GM21360 (cell line): ENCODE data around the gene DPH3.
A peak's percentile ranks its signal among the peaks of the same experiment; 100 is the strongest.

ENCODE experiments used
- ATAC-seq: cut with Tn5 transposase; IDR thresholded peaks from one replicate; pipeline ENCODE4 v1.9.1; 2021; ENCODE audit warnings: mild to moderate bottlenecking, moderate library complexity; ENCODE audit not compliant: unreplicated experiment

Gene DPH3

DNA sequence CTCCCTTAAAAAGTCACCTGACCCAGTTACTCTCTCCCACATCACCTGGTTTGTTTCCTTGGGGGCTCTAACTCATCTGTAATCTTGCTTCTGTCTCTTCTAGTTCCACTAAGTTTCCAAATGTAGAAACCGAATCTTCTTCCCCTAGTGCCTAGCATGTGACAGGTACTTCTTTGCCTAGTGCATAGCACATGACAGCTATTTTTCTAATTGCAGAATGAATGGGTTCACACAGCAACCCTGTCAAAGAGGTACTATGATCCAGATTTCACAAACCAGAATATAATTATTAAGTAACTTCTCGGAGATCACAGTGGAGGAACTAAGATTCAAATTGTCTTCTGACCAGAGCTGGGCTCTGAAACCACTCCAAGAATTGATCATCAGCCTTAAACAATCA is 7.4 kb downstream of the DPH3 start:
- no peak for ATAC-seq

GRCh38 chr3:16255726-16256125 is 9.0 kb downstream of the DPH3 start:
- ATAC-seq: no peak

GRCh38 chr3:16255326-16255725 is 9.4 kb downstream of the DPH3 start:
- ATAC-seq: no peak

- ATAC-seq: no peak
These were observed 9.8 kb downstream of the DPH3 start for GRCh38 chr3:16254916-16255315.

- no peak for ATAC-seq
These were observed 11.1 kb downstream of the DPH3 start for GRCh38 chr3:16253601-16254000.

- no peak for ATAC-seq
These were observed 11.8 kb downstream of the DPH3 start for GRCh38 chr3:16252988-16253387.

- ATAC-seq: no peak
These were observed 12.3 kb downstream of the DPH3 start for GRCh38 chr3:16252243-16252978.

DNA sequence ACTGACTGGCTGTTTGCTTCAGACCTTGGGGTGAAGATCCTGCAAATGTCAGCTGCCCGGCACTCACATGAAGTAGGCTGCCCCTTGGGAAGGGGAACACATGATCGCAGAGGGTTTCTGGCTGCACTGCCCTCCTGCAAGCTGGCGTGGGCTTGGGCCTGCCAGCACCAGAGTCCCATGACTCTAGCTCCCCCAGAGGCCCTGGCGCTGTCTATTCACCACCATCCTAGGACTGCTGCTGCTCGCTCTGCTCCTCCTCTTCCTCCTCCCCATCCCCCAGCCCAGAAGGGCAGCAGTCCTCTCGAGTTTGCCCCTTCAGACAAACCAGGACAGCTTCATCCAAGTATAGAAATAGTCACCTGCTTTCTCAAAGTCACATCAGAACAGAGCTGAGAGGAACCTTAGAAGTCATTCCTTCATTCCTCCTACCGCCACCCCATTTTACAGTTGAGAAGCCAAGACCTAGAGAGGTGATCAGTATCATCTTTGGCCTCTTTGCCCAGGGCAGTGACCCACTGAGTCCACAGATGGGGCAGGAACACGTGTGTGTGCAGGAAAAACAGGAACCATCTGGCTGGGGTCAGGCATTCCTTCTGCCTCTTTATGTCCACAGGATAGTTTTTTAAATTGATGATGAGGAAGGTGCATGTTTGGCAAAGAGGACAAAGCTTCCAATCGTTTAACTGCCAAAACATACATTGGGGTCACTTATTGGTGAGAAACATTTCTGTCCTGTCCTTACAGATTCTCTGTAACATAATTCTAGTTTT is 13.2 kb downstream of the DPH3 start:
- no peak for ATAC-seq

GRCh38 chr3:16249886-16250285 is 14.9 kb downstream of the DPH3 start:
- no peak for ATAC-seq

- no peak for ATAC-seq
These were observed 15.4 kb downstream of the DPH3 start for GRCh38 chr3:16249336-16249735.

DNA sequence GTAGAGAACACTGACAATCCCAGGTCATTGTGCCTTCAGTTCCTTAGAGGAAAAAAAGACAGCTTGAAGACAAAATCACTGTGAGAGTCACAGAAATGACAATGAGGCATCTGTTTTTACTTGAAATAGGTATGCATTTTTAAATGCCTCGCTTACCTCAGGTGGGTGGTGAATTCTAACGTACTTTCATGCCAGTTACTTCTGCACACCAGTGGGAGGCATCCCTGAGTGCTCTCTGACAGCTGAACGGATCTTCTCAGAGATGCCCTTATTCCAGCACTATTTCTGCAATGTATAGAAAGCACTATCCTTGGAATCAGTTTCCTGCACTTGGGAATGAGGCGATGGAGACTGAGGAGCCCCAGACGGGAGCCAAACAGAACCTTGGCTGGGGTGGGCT is 16.2 kb downstream of the DPH3 start:
- no peak for ATAC-seq

DNA sequence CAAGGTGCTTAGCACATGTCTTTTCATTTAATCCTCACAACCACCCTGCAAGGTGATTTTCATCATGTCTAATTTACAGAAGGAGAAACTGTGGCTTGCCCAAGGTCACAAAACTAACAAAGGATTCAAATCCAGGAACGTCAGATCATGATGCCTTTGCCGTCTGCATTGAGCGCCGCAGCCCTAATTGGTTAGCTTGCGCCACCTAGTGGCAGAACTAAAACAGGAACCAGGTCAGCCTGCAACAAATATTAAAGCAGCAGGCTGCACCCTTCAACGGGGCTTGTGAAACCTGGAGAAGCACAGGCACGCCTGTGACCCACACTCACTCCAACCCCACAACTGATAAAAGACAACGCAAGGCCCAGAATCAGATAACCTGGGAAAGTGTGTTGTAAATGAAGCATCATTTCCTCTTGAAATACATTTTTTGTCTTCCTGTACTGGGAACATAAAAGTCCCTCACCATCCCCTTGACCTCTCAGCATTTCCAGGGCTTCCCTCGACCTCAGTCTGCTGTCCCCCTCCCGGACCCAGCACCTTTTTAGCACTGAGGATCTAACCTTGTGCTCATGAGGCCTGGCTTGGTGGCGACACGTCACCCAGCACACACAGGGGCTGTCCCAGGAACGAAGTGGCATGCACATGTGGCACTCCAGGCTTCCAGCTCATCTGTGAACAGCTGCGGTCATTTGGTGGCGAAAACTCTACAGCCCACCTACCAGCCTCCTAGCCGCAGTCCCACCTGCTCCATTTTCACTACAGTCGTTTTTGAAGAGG is 17.3 kb downstream of the DPH3 start:
- ATAC-seq: peak; percentile 79

DNA sequence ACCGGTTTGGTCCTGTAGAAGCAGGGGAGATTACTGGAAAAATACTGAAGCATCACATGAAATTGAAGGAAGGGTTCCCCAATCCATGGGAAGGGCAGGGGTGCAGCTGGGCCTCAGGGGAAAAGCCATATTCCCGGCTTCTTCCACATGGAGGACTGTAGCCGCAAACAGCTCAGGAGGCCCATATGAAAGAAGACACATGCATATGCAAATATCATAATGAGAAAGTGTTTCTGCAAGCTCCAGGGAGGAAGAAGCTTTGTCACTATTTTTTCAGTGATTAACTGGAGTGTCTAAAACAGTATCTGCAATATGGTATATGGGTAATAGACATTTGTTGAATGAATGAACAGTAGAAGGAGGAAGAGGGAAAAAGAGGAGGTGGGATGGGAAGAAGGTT is 19.1 kb downstream of the DPH3 start:
- ATAC-seq: no peak

- no peak for ATAC-seq
These were observed 20.8 kb downstream of the DPH3 start for GRCh38 chr3:16243706-16244490.

DNA sequence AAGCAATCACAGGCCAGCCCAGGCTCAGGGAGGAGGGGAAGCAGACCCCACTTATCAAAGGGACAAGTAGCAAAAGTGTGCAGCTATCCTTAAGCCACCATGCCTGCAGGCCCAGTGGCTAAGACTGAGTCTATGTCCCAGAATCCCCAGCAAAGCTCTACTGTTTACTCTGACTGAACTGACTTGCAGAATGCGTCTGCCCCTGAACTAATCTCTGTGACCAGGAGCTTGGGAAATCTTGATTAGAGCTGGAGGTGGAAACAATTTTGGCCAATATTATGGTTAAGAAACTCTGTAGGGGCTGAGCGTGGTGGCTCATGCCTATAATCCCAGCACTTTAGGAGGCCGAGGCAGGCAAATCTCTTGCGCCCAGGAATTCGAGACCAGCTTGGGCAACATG is 22.6 kb downstream of the DPH3 start:
- ATAC-seq: no peak

DNA sequence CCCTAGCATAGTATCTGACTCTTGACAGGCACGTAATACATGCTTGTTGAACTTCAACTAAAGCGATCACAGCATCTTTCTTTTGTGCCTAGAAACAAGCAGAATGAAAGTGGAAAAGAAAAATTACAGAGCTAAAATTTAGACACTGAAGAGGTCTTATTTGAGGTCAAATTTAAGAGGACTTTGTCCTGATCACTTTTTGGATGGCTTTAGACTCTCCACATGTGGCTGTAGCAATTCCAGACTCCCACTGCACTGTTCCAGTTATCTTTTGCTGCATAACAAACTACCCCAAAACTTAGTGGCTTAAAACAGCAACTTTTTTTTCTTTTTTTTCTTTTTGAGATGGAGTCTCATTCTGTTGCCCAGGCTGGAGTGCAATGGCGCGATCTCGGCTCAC is 23.5 kb downstream of the DPH3 start:
- no peak for ATAC-seq

- ATAC-seq: no peak
These were observed 24.3 kb downstream of the DPH3 start for GRCh38 chr3:16240229-16241023.

DNA sequence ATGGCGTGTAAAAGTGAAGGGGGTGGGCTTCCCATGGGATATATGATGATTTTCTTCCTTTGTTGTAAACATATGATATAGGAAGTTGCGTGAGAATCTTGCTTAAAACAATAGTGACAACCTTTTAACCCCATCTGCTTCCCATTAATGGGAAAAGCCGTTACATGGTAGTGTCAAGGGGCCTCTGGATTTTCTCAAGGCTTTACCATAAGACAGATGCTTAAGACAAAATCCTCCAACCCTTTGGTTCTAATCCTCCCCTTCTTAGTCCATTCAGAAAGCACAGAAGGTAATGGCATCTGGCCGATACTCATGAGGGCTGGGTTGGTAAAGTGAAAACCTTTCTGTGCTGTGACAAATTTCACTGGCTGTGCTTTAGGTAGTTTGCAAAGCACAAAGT is 25.0 kb downstream of the DPH3 start:
- no peak for ATAC-seq

DNA sequence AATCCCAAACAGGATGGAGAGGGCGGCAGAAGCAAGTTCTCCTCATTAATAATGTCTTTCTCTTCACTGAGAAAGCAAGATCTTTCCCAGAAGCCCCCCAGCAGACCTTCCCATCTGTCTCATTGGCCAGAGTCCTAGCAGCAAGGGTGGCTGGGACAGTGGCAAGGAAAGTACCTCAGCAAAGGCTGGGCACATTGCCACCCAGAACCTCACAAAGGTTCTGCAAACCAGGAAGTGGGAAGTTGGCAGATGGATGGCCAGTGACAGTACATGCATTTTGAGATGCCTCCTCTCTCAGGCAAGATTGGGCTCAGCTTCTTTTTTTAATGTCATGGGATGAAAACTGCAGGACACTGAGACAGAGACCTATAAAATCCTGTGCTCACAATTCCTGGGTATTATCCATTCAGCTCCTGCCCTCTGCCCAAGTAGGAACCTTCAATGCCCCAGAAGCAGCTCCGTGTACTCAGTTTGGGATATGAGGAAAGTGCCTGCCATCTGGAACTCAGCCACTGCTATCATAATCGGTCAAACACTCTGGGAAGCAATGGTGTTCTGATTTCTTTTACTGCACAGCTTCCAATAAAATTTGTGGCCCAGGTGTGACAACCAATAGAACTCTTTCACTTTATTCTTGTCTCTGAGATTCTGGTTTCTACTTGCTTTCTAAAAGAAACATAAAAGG is 25.5 kb downstream of the DPH3 start:
- ATAC-seq: no peak
